HepG2 (cell line): ENCODE data around the gene DRAP1. TPM values are rescaled to one million over a fixed set of nuclear protein-coding genes. Genes with fewer than 3 reads are reported as not detected.

Experiments
- ARHGAP35 ChIP-seq: sonication (generic); formaldehyde crosslinking; IDR thresholded peaks from 2 replicates; pipeline ENCODE4 v1.9.0; 2022; ENCODE audit warnings: mild to moderate bottlenecking, inconsistent platforms, moderate library complexity, missing genetic modification reagents, borderline replicate concordance
- ATAD3A ChIP-seq: sonication (generic); formaldehyde crosslinking; IDR thresholded peaks from 2 replicates; pipeline ENCODE4 v1.4.0; 2020; ENCODE audit warnings: missing genetic modification reagents
- ELF4 ChIP-seq: sonication (generic); formaldehyde crosslinking; IDR thresholded peaks from 2 replicates; pipeline ENCODE4 v1.5.0; 2020; ENCODE audit warnings: missing genetic modification reagents, mild to moderate bottlenecking, moderate library complexity, borderline replicate concordance
- GATAD1 ChIP-seq: IDR thresholded peaks from 2 replicates; pipeline ENCODE4 v1.6.1; 2016; ENCODE audit warnings: missing genetic modification reagents, missing compliant biosample characterization
- HMG20B ChIP-seq: conservative IDR thresholded peaks from 2 replicates; pipeline ENCODE4 v1.6.1; 2016; ENCODE audit warnings: missing genetic modification reagents, missing compliant biosample characterization
- HOMEZ ChIP-seq: IDR thresholded peaks from 2 replicates; pipeline ENCODE4 v1.6.1; 2016; ENCODE audit warnings: low read depth
- KLF16 ChIP-seq, 2 experiments: sonication (generic) in 1 of 2; formaldehyde crosslinking in 1 of 2; IDR thresholded peaks; 2 replicates each; pipeline versions ENCODE4 v1.6.1 to v1.8.0; 2016 to 2023; ENCODE audit warnings: missing genetic modification reagents in 2 of 2, missing compliant biosample characterization in 1 of 2
- ZNF335 ChIP-seq: sonication (generic); formaldehyde crosslinking; IDR thresholded peaks from 2 replicates; pipeline ENCODE4 v1.4.0; 2020; ENCODE audit warnings: missing genetic modification reagents
- ZNF33A ChIP-seq: sonication (generic); formaldehyde crosslinking; IDR thresholded peaks from 2 replicates; pipeline ENCODE4 v1.5.1; 2020; ENCODE audit warnings: missing genetic modification reagents, mild to moderate bottlenecking, moderate library complexity, borderline replicate concordance
- ZNF546 ChIP-seq: sonication (generic); formaldehyde crosslinking; conservative IDR thresholded peaks from 2 replicates; pipeline ENCODE4 v1.8.1; 2023; ENCODE audit warnings: mild to moderate bottlenecking, missing genetic modification reagents
- ZNF574 ChIP-seq: sonication (generic); formaldehyde crosslinking; IDR thresholded peaks from 2 replicates; pipeline ENCODE4 v1.4.0; 2020; ENCODE audit warnings: missing genetic modification reagents
- ZNF607 ChIP-seq: sonication (generic); formaldehyde crosslinking; IDR thresholded peaks from 2 replicates; pipeline ENCODE4 v1.5.1; 2020; ENCODE audit warnings: missing genetic modification reagents, mild to moderate bottlenecking, borderline replicate concordance
- ZNF629 ChIP-seq: sonication (generic); formaldehyde crosslinking; conservative IDR thresholded peaks from 2 replicates; pipeline ENCODE4 v1.5.0; 2020; ENCODE audit warnings: missing genetic modification reagents
- polyA plus RNA-seq, 8 experiments: library from polyadenylated mRNA; depleted of rRNA in 3 of 8; stranded (reverse) in 7 of 8; unstranded in 1 of 8; fragments of >200 nt; fragmentation: Illumina TruSeq in 4 of 8; extraction: Trizol in 4 of 8; gene quantifications; 2 replicates each; pipeline versions ENCODE4 v1.2.1 to v1.2.3, GENCODE V29; 2011 to 2016; ENCODE audit warnings: low read depth in 4 of 8, missing spikeins in 1 of 8, mixed read lengths in 1 of 8; ENCODE audit not compliant: insufficient read depth in 1 of 8
- total RNA-seq, 5 experiments: library from RNA; depleted of rRNA; stranded (reverse); fragments of >200 nt; fragmentation: Illumina TruSeq; extraction: Trizol; gene quantifications; 2 replicates each; pipeline ENCODE4 v1.2.3, GENCODE V29; 2016; ENCODE audit warnings: low read depth in 1 of 5
- TF ChIP-seq, protein P1 (sequence below): sonication (generic); formaldehyde crosslinking; IDR thresholded peaks from 2 replicates; pipeline ENCODE4 v1.4.0; 2020; ENCODE audit warnings: missing genetic modification reagents
- TF ChIP-seq, protein P2 (sequence below), 2 experiments: sonication (generic) in 1 of 2; formaldehyde crosslinking in 1 of 2; IDR thresholded peaks; 2 replicates each; pipeline versions ENCODE4 v1.6.1 to v1.9.0; 2014 to 2022; ENCODE audit warnings: antibody characterized with exemption in 1 of 2, borderline replicate concordance in 1 of 2, inconsistent platforms in 1 of 2, low read depth in 1 of 2, missing genetic modification reagents in 1 of 2

DRAP1 gene
- total and polyA plus RNA-seq, 2 of the 13 experiments (the other 11 are each of a cell fraction or from before 2014, with no cell fraction given): 46.8 to 52.3 TPM

DNA sequence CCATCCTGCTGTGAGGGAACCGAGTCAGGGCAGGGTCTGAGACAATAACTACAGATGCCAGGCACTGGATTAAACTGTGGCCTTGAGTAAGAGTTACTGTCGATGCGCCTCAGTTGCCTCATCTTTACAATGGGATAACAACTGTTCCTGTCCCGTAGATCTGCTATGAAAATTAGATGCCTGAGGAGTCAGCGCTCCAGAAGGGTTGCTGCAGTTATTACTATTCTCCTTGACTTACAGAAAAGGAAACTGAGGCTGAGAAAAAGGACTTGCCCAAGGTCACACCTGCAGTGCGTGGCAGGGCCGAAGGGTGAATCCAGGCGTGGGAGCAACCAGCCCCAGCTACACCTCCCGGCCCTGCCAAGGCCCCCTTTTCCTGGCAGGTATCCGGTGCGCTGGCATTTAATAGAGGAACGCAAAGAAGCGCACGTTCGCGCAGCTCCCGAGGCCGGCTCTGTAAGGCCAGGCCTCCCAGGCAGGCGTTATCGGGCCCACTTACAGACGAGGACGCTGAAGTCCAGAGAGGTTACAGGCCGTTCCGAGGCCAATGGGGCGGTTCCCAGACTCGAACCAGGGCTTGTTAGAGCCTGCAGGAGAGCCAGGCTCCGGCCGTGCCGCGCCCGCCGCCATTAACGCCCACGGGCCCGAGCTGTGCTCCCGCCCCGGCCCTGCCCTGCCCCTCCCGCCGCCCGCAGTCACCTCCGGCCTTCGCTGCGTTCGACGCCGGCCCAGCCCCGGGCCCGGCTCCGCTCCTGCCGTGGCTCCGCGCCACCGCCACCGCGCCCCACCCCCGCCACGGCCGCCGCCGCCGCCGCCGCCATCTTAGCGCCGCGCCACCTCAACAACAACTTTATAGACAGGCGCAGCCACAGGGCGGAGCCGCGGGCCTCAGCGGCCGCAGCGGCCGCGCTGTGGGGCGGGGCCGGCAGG lies 750 bp upstream of the DRAP1 start, which contains the start of gene C11orf68 (continued):
- TF ChIP-seq HOMEZ (CRISPR knock-in tag): no peak
- TF ChIP-seq ARHGAP35 (CRISPR knock-in tag): 0 out of 2 replicates have a peak, but pooled peaks have one; percentile 51
- peak; percentile 97 for TF ChIP-seq ZNF629
- peak; percentile 71 for TF ChIP-seq ZNF607 (CRISPR knock-in tag)
- 0 out of 2 replicates have a peak, but pooled peaks have one; percentile 64 for TF ChIP-seq ZNF33A (CRISPR knock-in tag)
- TF ChIP-seq ZNF335: no peak
- TF ChIP-seq, protein P1, sequence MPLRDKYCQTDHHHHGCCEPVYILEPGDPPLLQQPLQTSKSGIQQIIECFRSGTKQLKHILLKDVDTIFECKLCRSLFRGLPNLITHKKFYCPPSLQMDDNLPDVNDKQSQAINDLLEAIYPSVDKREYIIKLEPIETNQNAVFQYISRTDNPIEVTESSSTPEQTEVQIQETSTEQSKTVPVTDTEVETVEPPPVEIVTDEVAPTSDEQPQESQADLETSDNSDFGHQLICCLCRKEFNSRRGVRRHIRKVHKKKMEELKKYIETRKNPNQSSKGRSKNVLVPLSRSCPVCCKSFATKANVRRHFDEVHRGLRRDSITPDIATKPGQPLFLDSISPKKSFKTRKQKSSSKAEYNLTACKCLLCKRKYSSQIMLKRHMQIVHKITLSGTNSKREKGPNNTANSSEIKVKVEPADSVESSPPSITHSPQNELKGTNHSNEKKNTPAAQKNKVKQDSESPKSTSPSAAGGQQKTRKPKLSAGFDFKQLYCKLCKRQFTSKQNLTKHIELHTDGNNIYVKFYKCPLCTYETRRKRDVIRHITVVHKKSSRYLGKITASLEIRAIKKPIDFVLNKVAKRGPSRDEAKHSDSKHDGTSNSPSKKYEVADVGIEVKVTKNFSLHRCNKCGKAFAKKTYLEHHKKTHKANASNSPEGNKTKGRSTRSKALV (CRISPR knock-in tag): no peak
- TF ChIP-seq KLF16 (CRISPR knock-in tag; IDR thresholded peaks at IDR 0.05): 0 out of 4 replicates have a peak, but pooled peaks of 1 of the 2 experiments have one; percentile 5
- TF ChIP-seq, protein P2, sequence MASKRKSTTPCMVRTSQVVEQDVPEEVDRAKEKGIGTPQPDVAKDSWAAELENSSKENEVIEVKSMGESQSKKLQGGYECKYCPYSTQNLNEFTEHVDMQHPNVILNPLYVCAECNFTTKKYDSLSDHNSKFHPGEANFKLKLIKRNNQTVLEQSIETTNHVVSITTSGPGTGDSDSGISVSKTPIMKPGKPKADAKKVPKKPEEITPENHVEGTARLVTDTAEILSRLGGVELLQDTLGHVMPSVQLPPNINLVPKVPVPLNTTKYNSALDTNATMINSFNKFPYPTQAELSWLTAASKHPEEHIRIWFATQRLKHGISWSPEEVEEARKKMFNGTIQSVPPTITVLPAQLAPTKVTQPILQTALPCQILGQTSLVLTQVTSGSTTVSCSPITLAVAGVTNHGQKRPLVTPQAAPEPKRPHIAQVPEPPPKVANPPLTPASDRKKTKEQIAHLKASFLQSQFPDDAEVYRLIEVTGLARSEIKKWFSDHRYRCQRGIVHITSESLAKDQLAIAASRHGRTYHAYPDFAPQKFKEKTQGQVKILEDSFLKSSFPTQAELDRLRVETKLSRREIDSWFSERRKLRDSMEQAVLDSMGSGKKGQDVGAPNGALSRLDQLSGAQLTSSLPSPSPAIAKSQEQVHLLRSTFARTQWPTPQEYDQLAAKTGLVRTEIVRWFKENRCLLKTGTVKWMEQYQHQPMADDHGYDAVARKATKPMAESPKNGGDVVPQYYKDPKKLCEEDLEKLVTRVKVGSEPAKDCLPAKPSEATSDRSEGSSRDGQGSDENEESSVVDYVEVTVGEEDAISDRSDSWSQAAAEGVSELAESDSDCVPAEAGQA (IDR thresholded peaks at IDR 0.05; ENCODE audit: low read depth): peak; percentile 73; the same call in 1 of the 2 replicates
- TF ChIP-seq, protein P2 (CRISPR knock-in tag; IDR thresholded peaks at IDR 0.05; ENCODE audit: borderline replicate concordance): no peak
- 0 out of 2 replicates have a peak, but pooled peaks have one; percentile 18 for TF ChIP-seq ZNF546 (CRISPR knock-in tag)
- TF ChIP-seq GATAD1 (CRISPR knock-in tag): no peak
- TF ChIP-seq HMG20B (CRISPR knock-in tag): no peak
- TF ChIP-seq ELF4 (CRISPR knock-in tag): no peak
- TF ChIP-seq ZNF574 (CRISPR knock-in tag): no peak
- no peak for TF ChIP-seq ATAD3A (CRISPR knock-in tag)
